PFSK-1 (cell line): ENCODE data around the gene TRPT1. TPM values are rescaled to one million over a fixed set of nuclear protein-coding genes. Genes with fewer than 3 reads are reported as not detected.

Experiments used
- FOXP2 ChIP-seq: optimal IDR thresholded peaks from 2 replicates; pipeline ENCODE3; 2011; ENCODE audit warnings: borderline replicate concordance, control low read depth, inconsistent platforms; ENCODE audit not compliant: insufficient read depth; ENCODE audit errors: extremely low read length, extremely low read depth
- POLR2AphosphoS5 ChIP-seq: IDR thresholded peaks from 2 replicates; pipeline ENCODE4 v1.6.1; 2012; ENCODE audit warnings: low read depth, mild to moderate bottlenecking, control low read depth, low read length, moderate library complexity
- REST ChIP-seq, 2 experiments: IDR thresholded peaks; 2 replicates each; pipeline versions ENCODE4 v1.6.1 to v1.8.0; 2011 to 2012; ENCODE audit warnings: low read depth in 2 of 2, low read length in 2 of 2, control low read depth in 1 of 2, inconsistent platforms in 1 of 2, mild to moderate bottlenecking in 1 of 2, moderate library complexity in 1 of 2; ENCODE audit not compliant: insufficient read depth in 1 of 2
- SIN3A ChIP-seq: IDR thresholded peaks from 2 replicates; pipeline ENCODE4 v1.6.1; 2012; ENCODE audit warnings: mild to moderate bottlenecking, low read length, moderate library complexity, borderline replicate concordance; ENCODE audit not compliant: insufficient read depth
- TAF1 ChIP-seq: IDR thresholded peaks from 2 replicates; pipeline ENCODE4 v1.6.1; 2012; ENCODE audit warnings: low read length, control low read depth, borderline replicate concordance; ENCODE audit not compliant: insufficient read depth
- polyA plus RNA-seq: library from polyadenylated mRNA; unstranded; fragments of >200 nt; gene quantifications from one replicate; pipeline ENCODE4 v1.2.1, GENCODE V29; 2012; ENCODE audit warnings: low read depth, missing spikeins; ENCODE audit not compliant: insufficient read length

The TRPT1 gene
- polyA plus RNA-seq: 79.0 TPM

GRCh38 chr11:64225608-64226506 is at the start of gene TRPT1, which contains the start of gene NUDT22:
Gene TRPT1, minus strand, starts transcription at chr11:64226186. Its CDS starts 326 bp downstream, at chr11:64225860.
Gene NUDT22, plus strand, starts transcription at chr11:64226274. Its CDS starts 379 bp downstream, at chr11:64226653.
- TF ChIP-seq POLR2AphosphoS5: peak; percentile 77; the same call in 1 of the 2 replicates
- TF ChIP-seq TAF1: peak; percentile 71; the same call in 1 of the 2 replicates
- 0 out of 2 replicates have a peak, but pooled peaks have one; percentile 12 for TF ChIP-seq SIN3A
- TF ChIP-seq FOXP2: no peak
- no peak; a peak in 1 of 4 replicates for TF ChIP-seq REST (IDR thresholded peaks at IDR 0.05; ENCODE audit: insufficient read depth in 1 of 2, low read depth in 2 of 2, low read length in 2 of 2)

GRCh38 chr11:64275031-64275800 is 49.2 kb upstream of the TRPT1 start:
- TF ChIP-seq SIN3A (no peak), REST (IDR thresholded peaks at IDR 0.05; ENCODE audit: insufficient read depth in 1 of 2, low read depth in 2 of 2, low read length in 2 of 2) (no peak), POLR2AphosphoS5 (no peak)

- TF ChIP-seq REST (IDR thresholded peaks at IDR 0.05; ENCODE audit: insufficient read depth in 1 of 2, low read depth in 2 of 2, low read length in 2 of 2) (0 out of 4 replicates have a peak, but pooled peaks of 1 of the 2 experiments have one; percentile 6), POLR2AphosphoS5 (peak; percentile 9; the same call in 1 of the 2 replicates), FOXP2 (no peak), SIN3A (peak; percentile 92), TAF1 (peak; percentile 81; the same call in 1 of the 2 replicates)
These were observed 43.7 kb upstream of the TRPT1 start for GRCh38 chr11:64269540-64270220.

- TF ChIP-seq SIN3A (no peak), FOXP2 (no peak), REST (IDR thresholded peaks at IDR 0.05; ENCODE audit: insufficient read depth in 1 of 2, low read depth in 2 of 2, low read length in 2 of 2) (0 out of 4 replicates have a peak, but pooled peaks of 1 of the 2 experiments have one; percentile 25), TAF1 (no peak), POLR2AphosphoS5 (0 out of 2 replicates have a peak, but pooled peaks have one; percentile 5)
These were observed 43.0 kb upstream of the TRPT1 start for GRCh38 chr11:64268893-64269539.
